Non-pigmented ciliary epithelial cell (primary cell): ENCODE results near the gene MYCBPAP.

Experiments
- DNase-seq: peaks from one replicate; pipeline ENCODE4 v3.0.0-alpha.2; 2010; ENCODE audit warnings: low read depth

Gene MYCBPAP

GRCh38 chr17:50491505-50491904 is 16.7 kb upstream of the MYCBPAP start:
- DNase-seq = no peak

GRCh38 chr17:50492214-50492613 is 16.0 kb upstream of the MYCBPAP start:
- DNase-seq = no peak

- DNase-seq = no peak
These were observed 14.5 kb upstream of the MYCBPAP start for GRCh38 chr17:50493744-50494143.

GRCh38 chr17:50495217-50495823 is 12.9 kb upstream of the MYCBPAP start:
- DNase-seq = no peak

- DNase-seq = no peak
These were observed 12.3 kb upstream of the MYCBPAP start for GRCh38 chr17:50495918-50496317.

GRCh38 chr17:50498021-50498874 is 10.0 kb upstream of the MYCBPAP start:
- no peak for DNase-seq

GRCh38 chr17:50499270-50499669 is 9.0 kb upstream of the MYCBPAP start:
- DNase-seq = no peak

- DNase-seq = no peak
These were observed 8.5 kb upstream of the MYCBPAP start for GRCh38 chr17:50499721-50500120.

- no peak for DNase-seq
These were observed 7.2 kb upstream of the MYCBPAP start for GRCh38 chr17:50501054-50501453.

- no peak for DNase-seq
These were observed 5.8 kb upstream of the MYCBPAP start for GRCh38 chr17:50502301-50502990.

- no peak for DNase-seq
These were observed 2.6 kb upstream of the MYCBPAP start for GRCh38 chr17:50505591-50506130.

GRCh38 chr17:50506298-50506697 is 1.9 kb upstream of the MYCBPAP start:
- DNase-seq = no peak

GRCh38 chr17:50508573-50509460 is 578 bp downstream of the MYCBPAP start:
- no peak for DNase-seq

- no peak for DNase-seq
These were observed 2.8 kb downstream of the MYCBPAP start for GRCh38 chr17:50511058-50511457.

GRCh38 chr17:50513495-50513894 is 5.3 kb downstream of the MYCBPAP start:
- no peak for DNase-seq

GRCh38 chr17:50514388-50514787 is 6.1 kb downstream of the MYCBPAP start:
- no peak for DNase-seq

- DNase-seq = no peak
These were observed 6.9 kb downstream of the MYCBPAP start for GRCh38 chr17:50514936-50515702.

- DNase-seq = no peak
These were observed 8.8 kb downstream of the MYCBPAP start for GRCh38 chr17:50517011-50517410.

- no peak for DNase-seq
These were observed 9.5 kb downstream of the MYCBPAP start for GRCh38 chr17:50517504-50518383.
